H7 (cell line): ENCODE results near the gene MUSTN1. TPM values are rescaled to one million over a fixed set of nuclear protein-coding genes. Genes with fewer than 3 reads are reported as not detected.

Source experiments
- DNase-seq: peaks from one replicate; pipeline ENCODE4 v3.0.0; 2012
- H3K27me3 ChIP-seq: 2 replicates; pipeline ENCODE4 v1.6.0; 2011; ENCODE audit warnings: mild to moderate bottlenecking, low read length; ENCODE audit not compliant: control insufficient read depth, insufficient read depth
- H3K36me3 ChIP-seq: replicated peaks from 2 replicates; pipeline ENCODE4 v1.5.1; 2011; ENCODE audit warnings: low read length; ENCODE audit not compliant: control insufficient read depth, insufficient read depth
- H3K4me3 ChIP-seq: 2 replicates; pipeline ENCODE4 v1.5.1; 2011; ENCODE audit warnings: low read depth, mild to moderate bottlenecking, control low read depth, low read length, moderate library complexity; ENCODE audit not compliant: insufficient read depth
- total RNA-seq: library from RNA; depleted of rRNA; stranded (reverse); fragments of >200 nt; shearing (Covaris generic); gene quantifications from 2 replicates; pipeline ENCODE4 v1.2.3, GENCODE V29; 2014

MUSTN1 gene
- total RNA-seq, 1 experiment from 2014 or later, result 0.97 TPM

- Histone ChIP-seq H3K27me3 (no peaks in the 10 kb centered on the region), H3K36me3 (no peaks in the 10 kb centered on the region; the same call in 1 of the 2 replicates), H3K4me3 (no peak overlapping the region)
- no peak for DNase-seq
Observed at GRCh38 chr3:52835766-52836470, 1.1 kb upstream of the MUSTN1 start.

- no peaks in the 10 kb centered on the region for H3K36me3 ChIP-seq
- H3K4me3 ChIP-seq, result no peak overlapping the region
- no peak for DNase-seq
- no peaks in the 10 kb centered on the region for H3K27me3 ChIP-seq
Observed at GRCh38 chr3:52833202-52833601, 1.6 kb downstream of the MUSTN1 start.

- no peaks in the 10 kb centered on the region for H3K36me3 ChIP-seq
- no peak for DNase-seq
- no peaks in the 10 kb centered on the region for H3K27me3 ChIP-seq
- H3K4me3 ChIP-seq, result no peak overlapping the region
Observed at GRCh38 chr3:52831500-52832301, 3.1 kb downstream of the MUSTN1 start.

- Histone ChIP-seq H3K27me3 (no peaks in the 10 kb centered on the region), H3K4me3 (no peak within 1 kb of the TSS), H3K36me3 (no peaks in the 10 kb centered on the region)
- peak; percentile 66 for DNase-seq
Observed at GRCh38 chr3:52830535-52831258, 4.1 kb downstream of the MUSTN1 start, which contains the start of gene ITIH4. TSS of gene ITIH4 (minus strand) at chr3:52830672. CDS start at chr3:52830642, 30 bp downstream.

GRCh38 chr3:52829906-52830463 lies 4.8 kb downstream of the MUSTN1 start:
- Histone ChIP-seq H3K36me3 (no peaks in the 10 kb centered on the region), H3K27me3 (no peaks in the 10 kb centered on the region), H3K4me3 (no peak overlapping the region)
- no peak for DNase-seq

GRCh38 chr3:52829482-52829881 lies 5.3 kb downstream of the MUSTN1 start:
- no peaks in the 10 kb centered on the region for H3K27me3 ChIP-seq
- H3K4me3 ChIP-seq, result no peak overlapping the region
- H3K36me3 ChIP-seq, result no peaks in the 10 kb centered on the region
- no peak for DNase-seq

- Histone ChIP-seq H3K4me3 (no peak overlapping the region), H3K27me3 (no peaks in the 10 kb centered on the region), H3K36me3 (no peaks in the 10 kb centered on the region)
- peak; percentile 83 for DNase-seq
Observed at GRCh38 chr3:52827866-52828376, 6.9 kb downstream of the MUSTN1 start.

- Histone ChIP-seq H3K27me3 (no peaks in the 10 kb centered on the region), H3K36me3 (no peaks in the 10 kb centered on the region), H3K4me3 (no peak overlapping the region)
- DNase-seq, result no peak
Observed at GRCh38 chr3:52827441-52827840, 7.4 kb downstream of the MUSTN1 start.

- no peaks in the 10 kb centered on the region for H3K27me3 ChIP-seq
- H3K4me3 ChIP-seq, result no peak overlapping the region
- no peaks in the 10 kb centered on the region for H3K36me3 ChIP-seq
- no peak for DNase-seq
Observed at GRCh38 chr3:52824037-52824436, 10.8 kb downstream of the MUSTN1 start.

- no peaks in the 10 kb centered on the region for H3K36me3 ChIP-seq
- no peak for DNase-seq
- no peak overlapping the region for H3K4me3 ChIP-seq
- H3K27me3 ChIP-seq, result no peaks in the 10 kb centered on the region
Observed at GRCh38 chr3:52822363-52822762, 12.5 kb downstream of the MUSTN1 start.

- Histone ChIP-seq H3K27me3 (no peaks in the 10 kb centered on the region), H3K36me3 (no peaks in the 10 kb centered on the region), H3K4me3 (no peak overlapping the region)
- peak; percentile 94 for DNase-seq
Observed at GRCh38 chr3:52820736-52821135, 14.1 kb downstream of the MUSTN1 start.

- Histone ChIP-seq H3K36me3 (no peaks in the 10 kb centered on the region), H3K27me3 (no peaks in the 10 kb centered on the region)
- no peak for DNase-seq
Observed at GRCh38 chr3:52819936-52820335, 14.9 kb downstream of the MUSTN1 start.

GRCh38 chr3:52817860-52818259 lies 17.0 kb downstream of the MUSTN1 start:
- Histone ChIP-seq H3K27me3 (no peaks in the 10 kb centered on the region), H3K4me3 (no peak overlapping the region), H3K36me3 (no peaks in the 10 kb centered on the region)
- DNase-seq, result no peak

More at GRCh38 chr3:52819936-52820335, 14.9 kb downstream of the MUSTN1 start:
- no peak overlapping the region for H3K4me3 ChIP-seq

GRCh38 chr3:52817221-52817620 lies 17.6 kb downstream of the MUSTN1 start:
- Histone ChIP-seq H3K36me3 (no peaks in the 10 kb centered on the region), H3K27me3 (no peaks in the 10 kb centered on the region), H3K4me3 (no peak overlapping the region)
- no peak for DNase-seq
